Measurements from ENCODE around the gene PSPC1.
"Not testable (repeated sequence)": the region's sequence is repeated elsewhere in the genome, so short reads cannot be mapped to it uniquely, and the experiment has no call there.

Gene PSPC1

GRCh38 chr13:19782727-19783682 lies at the start of gene PSPC1:
PSPC1 (minus strand) TSS chr13:19782945; CDS start chr13:19782757, 188 bp downstream.
- peak; percentile 96 for TF ChIP-seq POLR2A (IDR thresholded peaks at IDR 0.05; ENCODE audit: low read length)
- DNase-seq, result peak; percentile 96 to 97

- TF ChIP-seq POLR2A (IDR thresholded peaks at IDR 0.05; ENCODE audit: low read length) (no peak), GATA1 (IDR thresholded peaks at IDR 0.05; ENCODE audit: low read depth, low read length) (no peak)
- DNase-seq, result no peak
These were observed 39.9 kb upstream of the PSPC1 start for GRCh38 chr13:19822673-19823072.

- TF ChIP-seq GATA1 (IDR thresholded peaks at IDR 0.05; ENCODE audit: low read depth, low read length) (no peak), POLR2A (IDR thresholded peaks at IDR 0.05; ENCODE audit: low read length) (no peak)
- peak; percentile 73 to 80 for DNase-seq
These were observed 35.6 kb upstream of the PSPC1 start for GRCh38 chr13:19818223-19818842.

GRCh38 chr13:19817510-19818158 lies 34.9 kb upstream of the PSPC1 start:
- TF ChIP-seq POLR2A (IDR thresholded peaks at IDR 0.05; ENCODE audit: low read length), result no peak
- no peak for TF ChIP-seq GATA1 (IDR thresholded peaks at IDR 0.05; ENCODE audit: low read depth, low read length)
- DNase-seq, result no peak

- TF ChIP-seq POLR2A (IDR thresholded peaks at IDR 0.05; ENCODE audit: low read length), result no peak
- TF ChIP-seq GATA1 (IDR thresholded peaks at IDR 0.05; ENCODE audit: low read depth, low read length), result no peak
- DNase-seq, result no peak
These were observed 34.4 kb upstream of the PSPC1 start for GRCh38 chr13:19817106-19817505.

GRCh38 chr13:19815842-19816241 lies 33.1 kb upstream of the PSPC1 start:
- DNase-seq, result not testable (repeated sequence)

- no peak for DNase-seq
- TF ChIP-seq GATA1 (IDR thresholded peaks at IDR 0.05; ENCODE audit: low read depth, low read length), result no peak
- no peak for TF ChIP-seq POLR2A (IDR thresholded peaks at IDR 0.05; ENCODE audit: low read length)
These were observed 28.5 kb upstream of the PSPC1 start for GRCh38 chr13:19810996-19811881.

GRCh38 chr13:19810151-19810550 lies 27.4 kb upstream of the PSPC1 start:
- no peak for TF ChIP-seq POLR2A (IDR thresholded peaks at IDR 0.05; ENCODE audit: low read length)
- TF ChIP-seq GATA1 (IDR thresholded peaks at IDR 0.05; ENCODE audit: low read depth, low read length), result no peak
- DNase-seq, result no peak

- DNase-seq, result no peak
- TF ChIP-seq POLR2A (IDR thresholded peaks at IDR 0.05; ENCODE audit: low read length) (no peak), GATA1 (IDR thresholded peaks at IDR 0.05; ENCODE audit: low read depth, low read length) (no peak)
These were observed 23.0 kb upstream of the PSPC1 start for GRCh38 chr13:19805765-19806164.

GRCh38 chr13:19795956-19796355 lies 13.2 kb upstream of the PSPC1 start:
- TF ChIP-seq POLR2A (IDR thresholded peaks at IDR 0.05; ENCODE audit: low read length), result no peak
- TF ChIP-seq GATA1 (IDR thresholded peaks at IDR 0.05; ENCODE audit: low read depth, low read length), result no peak
- no peak for DNase-seq

- DNase-seq, result no peak
- TF ChIP-seq GATA1 (IDR thresholded peaks at IDR 0.05; ENCODE audit: low read depth, low read length) (no peak), POLR2A (IDR thresholded peaks at IDR 0.05; ENCODE audit: low read length) (no peak)
These were observed 11.9 kb upstream of the PSPC1 start for GRCh38 chr13:19794631-19795030.

- peak in 1 of 2 experiments; percentile 9 for DNase-seq
- TF ChIP-seq POLR2A (IDR thresholded peaks at IDR 0.05; ENCODE audit: low read length) (no peak), GATA1 (IDR thresholded peaks at IDR 0.05; ENCODE audit: low read depth, low read length) (no peak)
These were observed 9.3 kb upstream of the PSPC1 start for GRCh38 chr13:19791953-19792537.

- TF ChIP-seq POLR2A (IDR thresholded peaks at IDR 0.05; ENCODE audit: low read length) (no peak), GATA1 (IDR thresholded peaks at IDR 0.05; ENCODE audit: low read depth, low read length) (no peak)
- peak; percentile 70 to 84 for DNase-seq
These were observed 557 bp downstream of the PSPC1 start for GRCh38 chr13:19782049-19782726.
